HEK293 (cell line): Measurements from ENCODE around the gene VTI1B.
"Not testable (repeated sequence)": the region's sequence is repeated elsewhere in the genome, so short reads cannot be mapped to it uniquely, and the experiment has no call there.

Source experiments
- CTCF ChIA-PET: fragments of 350-600 bp; formaldehyde crosslinking; extraction: SDS; loops from one replicate; lab custom pipeline; 2021; ENCODE audit warnings: antibody characterized with exemption; lab: Yijun Ruan, JAX
- POLR2A ChIA-PET: fragments of 300-600 bp; formaldehyde crosslinking; extraction: SDS; loops from one replicate; lab custom pipeline; 2020; ENCODE audit warnings: antibody characterized with exemption, inconsistent platforms; lab: Yijun Ruan, JAX
- H3K27ac ChIP-seq: fragments of 200-500 bp; sonication (Bioruptor generic); 2 replicates; pipeline ENCODE4 v1.5.1; 2014; ENCODE audit warnings: low read depth, low read length, control low read depth, inconsistent platforms; ENCODE audit errors: extremely low read depth
- H3K36me3 ChIP-seq, 2 experiments: fragments of 200-500 bp in 1 of 2; sonication (Bioruptor generic) in 1 of 2; 1 replicate in 1 of 2; 2 replicates in 1 of 2; pipeline ENCODE4 v1.5.1; 2014 to 2017; ENCODE audit warnings: inconsistent platforms in 2 of 2, low read length in 2 of 2; ENCODE audit not compliant: control insufficient read depth in 2 of 2, insufficient read depth in 1 of 2
- H3K4me1 ChIP-seq: fragments of 200-500 bp; sonication (Bioruptor generic); 2 replicates; pipeline ENCODE4 v1.5.1; 2014; ENCODE audit warnings: mild to moderate bottlenecking, low read length, inconsistent platforms; ENCODE audit not compliant: control insufficient read depth, insufficient read depth
- H3K4me3 ChIP-seq: 2 replicates; pipeline ENCODE4 v1.5.1; 2011; ENCODE audit warnings: low read depth, mild to moderate bottlenecking, control low read depth, low read length, moderate library complexity
- H3K9me3 ChIP-seq: fragments of 200-500 bp; sonication (Bioruptor generic); 2 replicates; pipeline ENCODE4 v1.5.1; 2014; ENCODE audit warnings: low read depth, low read length, inconsistent platforms; ENCODE audit not compliant: control insufficient read depth, insufficient read depth
- GFI1B ChIP-seq: fragments of 450-650 bp; formaldehyde crosslinking; IDR thresholded peaks from 2 replicates; pipeline ENCODE4 v1.5.1; 2016; ENCODE audit warnings: missing biosample characterization, missing genetic modification characterization
- OVOL3 ChIP-seq: fragments of 450-650 bp; formaldehyde crosslinking; IDR thresholded peaks from 2 replicates; pipeline ENCODE4 v1.5.1; 2016; ENCODE audit warnings: missing biosample characterization, missing genetic modification characterization
- PBX3 ChIP-seq: sonication (generic); formaldehyde crosslinking; IDR thresholded peaks from 2 replicates; pipeline ENCODE4 v1.8.1; 2022; ENCODE audit warnings: mild to moderate bottlenecking, moderate library complexity, missing genetic modification reagents
- TCF7L2 ChIP-seq: IDR thresholded peaks from 2 replicates; pipeline ENCODE4 v1.6.1; 2011; ENCODE audit warnings: low read depth, mild to moderate bottlenecking, inconsistent platforms, low read length, moderate library complexity, borderline replicate concordance
- WT1 ChIP-seq: fragments of 450-650 bp; formaldehyde crosslinking; IDR thresholded peaks from 2 replicates; pipeline ENCODE4 v1.5.1; 2016; ENCODE audit warnings: missing biosample characterization, missing genetic modification characterization
- ZNF174 ChIP-seq: fragments of 450-650 bp; formaldehyde crosslinking; IDR thresholded peaks from 2 replicates; pipeline ENCODE4 v1.5.0; 2017; ENCODE audit warnings: missing biosample characterization, mild to moderate bottlenecking, missing genetic modification characterization
- ZNF239 ChIP-seq: fragments of 450-650 bp; formaldehyde crosslinking; IDR thresholded peaks from 2 replicates; pipeline ENCODE4 v1.5.1; 2016; ENCODE audit warnings: missing biosample characterization, missing genetic modification characterization
- ZNF266 ChIP-seq: fragments of 450-650 bp; formaldehyde crosslinking; IDR thresholded peaks from 2 replicates; pipeline ENCODE4 v1.5.1; 2016; ENCODE audit warnings: missing biosample characterization, missing genetic modification characterization, low read depth
- ZNF292 ChIP-seq: fragments of 450-650 bp; formaldehyde crosslinking; IDR thresholded peaks from 2 replicates; pipeline ENCODE4 v1.5.1; 2016; ENCODE audit warnings: low read depth, missing biosample characterization, missing genetic modification characterization, borderline replicate concordance
- ZNF514 ChIP-seq: fragments of 450-650 bp; formaldehyde crosslinking; IDR thresholded peaks from 2 replicates; pipeline ENCODE4 v1.5.1; 2016; ENCODE audit warnings: missing biosample characterization, missing genetic modification characterization
- ZNF518A ChIP-seq: fragments of 450-650 bp; formaldehyde crosslinking; conservative IDR thresholded peaks from 2 replicates; pipeline ENCODE4 v1.5.1; 2016; ENCODE audit warnings: low read depth, missing biosample characterization, missing genetic modification characterization
- ZNF596 ChIP-seq: fragments of 450-650 bp; IDR thresholded peaks from 2 replicates; pipeline ENCODE4 v1.5.0; 2018; ENCODE audit warnings: missing biosample characterization, mild to moderate bottlenecking, missing genetic modification characterization, moderate library complexity
- ZNF629 ChIP-seq: fragments of 450-650 bp; formaldehyde crosslinking; IDR thresholded peaks from 2 replicates; pipeline ENCODE4 v1.5.1; 2017; ENCODE audit warnings: missing biosample characterization, missing genetic modification characterization
- ZNF664 ChIP-seq: fragments of 450-650 bp; formaldehyde crosslinking; IDR thresholded peaks from 2 replicates; pipeline ENCODE4 v1.5.1; 2016; ENCODE audit warnings: missing biosample characterization, missing genetic modification characterization
- ZNF785 ChIP-seq: fragments of 450-650 bp; formaldehyde crosslinking; IDR thresholded peaks from 2 replicates; pipeline ENCODE4 v1.5.1; 2016; ENCODE audit warnings: missing biosample characterization, missing genetic modification characterization
- ZSCAN16 ChIP-seq: fragments of 450-650 bp; formaldehyde crosslinking; IDR thresholded peaks from 2 replicates; pipeline ENCODE4 v1.5.1; 2016; ENCODE audit warnings: missing biosample characterization, missing genetic modification characterization
- TF ChIP-seq, protein P1 (sequence below): fragments of 450-650 bp; formaldehyde crosslinking; IDR thresholded peaks from 2 replicates; pipeline ENCODE4 v1.5.1; 2017; ENCODE audit warnings: missing biosample characterization, missing genetic modification characterization
- TF ChIP-seq, protein P2 (sequence below): fragments of 450-650 bp; IDR thresholded peaks from 2 replicates; pipeline ENCODE4 v1.5.1; 2018; ENCODE audit warnings: missing biosample characterization, mild to moderate bottlenecking, missing genetic modification characterization

Gene VTI1B

GRCh38 chr14:67600562-67600974 lies 73.9 kb downstream of the VTI1B start:
- CTCF ChIA-PET: interaction anchor here (0.6 to 2.7 kb wide), 13 partner anchors 10 to 981 kb away, joined by 3 to 15 read pairs (median 7); partner anchors contain the start of gene ATP6V1D

GRCh38 chr14:67599698-67600561 lies 74.5 kb downstream of the VTI1B start, which contains the start of gene PIGH:
TSS of gene PIGH (minus strand) at chr14:67600268. CDS start at chr14:67600203, 65 bp downstream.
- POLR2A ChIA-PET: interaction anchor here (0.5 to 2.0 kb wide), 19 partner anchors 8 to 219 kb away, joined by 3 to 14 read pairs (median 4); partner anchors contain the start of genes PLEKHH1, RAD51B and RDH11
- no peak for TF ChIP-seq ZNF596 (tag by site-specific recombination)
- no peak for TF ChIP-seq ZNF239 (tag by site-specific recombination)
- no peak for TF ChIP-seq ZNF266 (tag by site-specific recombination)
- no peak for TF ChIP-seq WT1 (tag by site-specific recombination)
- TF ChIP-seq, protein P1, sequence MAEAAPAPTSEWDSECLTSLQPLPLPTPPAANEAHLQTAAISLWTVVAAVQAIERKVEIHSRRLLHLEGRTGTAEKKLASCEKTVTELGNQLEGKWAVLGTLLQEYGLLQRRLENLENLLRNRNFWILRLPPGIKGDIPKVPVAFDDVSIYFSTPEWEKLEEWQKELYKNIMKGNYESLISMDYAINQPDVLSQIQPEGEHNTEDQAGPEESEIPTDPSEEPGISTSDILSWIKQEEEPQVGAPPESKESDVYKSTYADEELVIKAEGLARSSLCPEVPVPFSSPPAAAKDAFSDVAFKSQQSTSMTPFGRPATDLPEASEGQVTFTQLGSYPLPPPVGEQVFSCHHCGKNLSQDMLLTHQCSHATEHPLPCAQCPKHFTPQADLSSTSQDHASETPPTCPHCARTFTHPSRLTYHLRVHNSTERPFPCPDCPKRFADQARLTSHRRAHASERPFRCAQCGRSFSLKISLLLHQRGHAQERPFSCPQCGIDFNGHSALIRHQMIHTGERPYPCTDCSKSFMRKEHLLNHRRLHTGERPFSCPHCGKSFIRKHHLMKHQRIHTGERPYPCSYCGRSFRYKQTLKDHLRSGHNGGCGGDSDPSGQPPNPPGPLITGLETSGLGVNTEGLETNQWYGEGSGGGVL: peak; percentile 23; the same call in 1 of the 2 replicates
- TF ChIP-seq ZSCAN16 (tag by site-specific recombination): no peak
- TF ChIP-seq OVOL3: no peak
- no peak for TF ChIP-seq GFI1B (tag by site-specific recombination)
- TF ChIP-seq ZNF629 (tag by site-specific recombination): peak; percentile 18; the same call in 1 of the 2 replicates
- TF ChIP-seq ZNF664 (tag by site-specific recombination): no peak
- no peak for TF ChIP-seq ZNF292 (tag by site-specific recombination)
- no peak for TF ChIP-seq TCF7L2
- TF ChIP-seq PBX3 (CRISPR knock-in tag): peak; percentile 54; the same call in 1 of the 2 replicates
- TF ChIP-seq, protein P2, sequence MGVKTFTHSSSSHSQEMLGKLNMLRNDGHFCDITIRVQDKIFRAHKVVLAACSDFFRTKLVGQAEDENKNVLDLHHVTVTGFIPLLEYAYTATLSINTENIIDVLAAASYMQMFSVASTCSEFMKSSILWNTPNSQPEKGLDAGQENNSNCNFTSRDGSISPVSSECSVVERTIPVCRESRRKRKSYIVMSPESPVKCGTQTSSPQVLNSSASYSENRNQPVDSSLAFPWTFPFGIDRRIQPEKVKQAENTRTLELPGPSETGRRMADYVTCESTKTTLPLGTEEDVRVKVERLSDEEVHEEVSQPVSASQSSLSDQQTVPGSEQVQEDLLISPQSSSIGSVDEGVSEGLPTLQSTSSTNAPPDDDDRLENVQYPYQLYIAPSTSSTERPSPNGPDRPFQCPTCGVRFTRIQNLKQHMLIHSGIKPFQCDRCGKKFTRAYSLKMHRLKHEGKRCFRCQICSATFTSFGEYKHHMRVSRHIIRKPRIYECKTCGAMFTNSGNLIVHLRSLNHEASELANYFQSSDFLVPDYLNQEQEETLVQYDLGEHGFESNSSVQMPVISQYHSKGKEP: no peak
- no peak for TF ChIP-seq ZNF174
- no peak for TF ChIP-seq ZNF785

More at GRCh38 chr14:67600562-67600974, 73.9 kb downstream of the VTI1B start:
- TF ChIP-seq ZNF514 (tag by site-specific recombination) (0 out of 2 replicates have a peak, but pooled peaks have one; percentile 62), ZNF518A (tag by site-specific recombination) (0 out of 2 replicates have a peak, but pooled peaks have one; percentile 8)
- TF ChIP-seq, all 188 proteins: peak for 2; not testable (repeated sequence) for 186
- not testable (repeated sequence) for H3K9me3 ChIP-seq, H3K36me3 ChIP-seq, H3K4me1 ChIP-seq
- Histone ChIP-seq H3K4me3 (peak overlapping the region; percentile 95), H3K27ac (peak overlapping the region; percentile 76; the same call in 1 of the 2 replicates)
- POLR2A ChIA-PET: interaction anchor here (0.5 to 2.0 kb wide), 19 partner anchors 9 to 219 kb away, joined by 3 to 14 read pairs (median 4); partner anchors contain the start of genes PLEKHH1, RAD51B and RDH11

More at GRCh38 chr14:67599698-67600561, 74.5 kb downstream of the VTI1B start, which contains the start of gene PIGH:
- CTCF ChIA-PET: interaction anchor here (0.6 to 2.7 kb wide), 15 partner anchors 9 to 981 kb away, joined by 3 to 15 read pairs (median 6); partner anchors contain the start of gene ATP6V1D
- H3K36me3 ChIP-seq: no peaks in the 10 kb centered on the region
- peak within 1 kb of the TSS; percentile 95 for H3K4me3 ChIP-seq
- no peaks in the 10 kb centered on the region for H3K4me1 ChIP-seq
- peak within 1 kb of the TSS; percentile 76 for H3K27ac ChIP-seq
- no peaks in the 10 kb centered on the region for H3K9me3 ChIP-seq
